WTC11 (cell line): Measurements from ENCODE around the gene FATE1. TPM values are rescaled to one million over a fixed set of nuclear protein-coding genes. Genes with fewer than 3 reads are reported as not detected.

Source experiments
- ATAC-seq: fragments of 200-7000 bp; cut with Tn5 transposase; 2 replicates; pipeline ENCODE4 v1.10.0; 2021; ENCODE audit warnings: mild to moderate bottlenecking, moderate library complexity
- CTCF ChIA-PET: fragments of 300-600 bp; sonication (Branson Sonifier 250); formaldehyde crosslinking; loops from one replicate; lab custom pipeline; 2021; ENCODE audit warnings: antibody characterized with exemption; lab: Charles Lee
- POLR2A ChIA-PET: fragments of 350-600 bp; sonication (Branson Sonifier 250); formaldehyde crosslinking; loops from one replicate; lab custom pipeline; 2021; ENCODE audit warnings: antibody characterized with exemption; lab: Charles Lee
- DNase-seq: peaks from one replicate; pipeline ENCODE4 v3.0.0; 2021; ENCODE audit warnings: low spot score
- H3K27ac Mint-ChIP-seq: 2 replicates; pipeline ENCODE4 v1.8.0; 2021; ENCODE audit warnings: mixed read lengths
- H3K27me3 Mint-ChIP-seq: 2 replicates; pipeline ENCODE4 v1.8.0; 2021; ENCODE audit warnings: low read depth, mild to moderate bottlenecking, moderate library complexity, mixed read lengths
- H3K36me3 Mint-ChIP-seq: 2 replicates; pipeline ENCODE4 v1.8.0; 2021; ENCODE audit warnings: mixed read lengths
- H3K4me1 Mint-ChIP-seq: 2 replicates; pipeline ENCODE4 v1.8.0; 2022; ENCODE audit warnings: mixed read lengths
- H3K4me3 Mint-ChIP-seq: 2 replicates; pipeline ENCODE4 v1.8.0; 2021; ENCODE audit warnings: mild to moderate bottlenecking, moderate library complexity, mixed read lengths
- H3K9me3 Mint-ChIP-seq: 2 replicates; pipeline ENCODE4 v1.8.0; 2021; ENCODE audit warnings: mixed read lengths
- ARID4B ChIP-seq: sonication (generic); formaldehyde crosslinking; IDR thresholded peaks from 2 replicates; pipeline ENCODE4 v1.8.0; 2023; ENCODE audit warnings: missing genetic modification reagents, mild to moderate bottlenecking, borderline replicate concordance
- CBFB ChIP-seq: sonication (generic); formaldehyde crosslinking; IDR thresholded peaks from 2 replicates; pipeline ENCODE4 v1.8.1; 2022; ENCODE audit warnings: mild to moderate bottlenecking, low read depth, missing genetic modification reagents
- CREM ChIP-seq: sonication (generic); formaldehyde crosslinking; IDR thresholded peaks from 2 replicates; pipeline ENCODE4 v1.8.1; 2022; ENCODE audit warnings: mild to moderate bottlenecking, missing genetic modification reagents, moderate library complexity
- E2F1 ChIP-seq: sonication (generic); formaldehyde crosslinking; IDR thresholded peaks from 2 replicates; pipeline ENCODE4 v1.8.0; 2022; ENCODE audit warnings: mild to moderate bottlenecking, missing genetic modification reagents
- EMX1 ChIP-seq: fragments of 250-450 bp; sonication (Bioruptor Pico); IDR thresholded peaks from 2 replicates; pipeline ENCODE4 v1.8.0; 2021; ENCODE audit warnings: mild to moderate bottlenecking
- GABPB1 ChIP-seq: sonication (generic); formaldehyde crosslinking; IDR thresholded peaks from 2 replicates; pipeline ENCODE4 v1.8.1; 2023; ENCODE audit warnings: mild to moderate bottlenecking, missing genetic modification reagents
- GRHL2 ChIP-seq: fragments of 250-450 bp; sonication (Bioruptor Pico); IDR thresholded peaks from 2 replicates; pipeline ENCODE4 v1.8.0; 2022; ENCODE audit warnings: mild to moderate bottlenecking, moderate library complexity; ENCODE audit not compliant: insufficient replicate concordance, severe bottlenecking
- GTF2I ChIP-seq: fragments of 250-450 bp; sonication (Bioruptor Pico); conservative IDR thresholded peaks from 2 replicates; pipeline ENCODE4 v1.4.0; 2021; ENCODE audit warnings: mild to moderate bottlenecking
- IRF1 ChIP-seq: sonication (generic); formaldehyde crosslinking; IDR thresholded peaks from 2 replicates; pipeline ENCODE4 v1.8.0; 2023; ENCODE audit warnings: missing genetic modification reagents
- KAT7 ChIP-seq: sonication (generic); formaldehyde crosslinking; IDR thresholded peaks from 2 replicates; pipeline ENCODE4 v1.8.1; 2023; ENCODE audit warnings: missing genetic modification reagents, mild to moderate bottlenecking, borderline replicate concordance
- MLX ChIP-seq: sonication (generic); formaldehyde crosslinking; IDR thresholded peaks from 2 replicates; pipeline ENCODE4 v1.8.1; 2023; ENCODE audit warnings: mild to moderate bottlenecking, missing genetic modification reagents, moderate library complexity
- NR2C2 ChIP-seq: sonication (generic); formaldehyde crosslinking; IDR thresholded peaks from 2 replicates; pipeline ENCODE4 v1.8.0; 2022; ENCODE audit warnings: mild to moderate bottlenecking, missing genetic modification reagents
- NR3C1 ChIP-seq: sonication (generic); formaldehyde crosslinking; conservative IDR thresholded peaks from 2 replicates; pipeline ENCODE4 v1.8.1; 2023; ENCODE audit warnings: low read depth, mild to moderate bottlenecking, missing genetic modification reagents
- RELA ChIP-seq: sonication (generic); formaldehyde crosslinking; IDR thresholded peaks from 2 replicates; pipeline ENCODE4 v1.8.1; 2022; ENCODE audit warnings: missing genetic modification reagents, mild to moderate bottlenecking, borderline replicate concordance
- RORB ChIP-seq: fragments of 250-450 bp; sonication (Bioruptor Pico); IDR thresholded peaks from 2 replicates; pipeline ENCODE4 v1.9.0; 2021; ENCODE audit warnings: mild to moderate bottlenecking
- SOX15 ChIP-seq: fragments of 250-450 bp; sonication (Bioruptor Pico); IDR thresholded peaks from 2 replicates; pipeline ENCODE4 v1.9.0; 2021; ENCODE audit warnings: mild to moderate bottlenecking
- TEAD1 ChIP-seq: sonication (generic); formaldehyde crosslinking; IDR thresholded peaks from 2 replicates; pipeline ENCODE4 v1.8.0; 2022; ENCODE audit warnings: mild to moderate bottlenecking, missing genetic modification reagents
- TP53 ChIP-seq: sonication (generic); formaldehyde crosslinking; IDR thresholded peaks from 2 replicates; pipeline ENCODE4 v1.8.1; 2023; ENCODE audit warnings: mild to moderate bottlenecking, missing genetic modification reagents
- ZBTB21 ChIP-seq: sonication (generic); formaldehyde crosslinking; IDR thresholded peaks from 2 replicates; pipeline ENCODE4 v1.8.1; 2023; ENCODE audit warnings: mild to moderate bottlenecking, missing genetic modification reagents, borderline replicate concordance
- ZMAT4 ChIP-seq: fragments of 250-450 bp; sonication (Bioruptor Pico); IDR thresholded peaks from 2 replicates; pipeline ENCODE4 v1.9.0; 2021; ENCODE audit warnings: mild to moderate bottlenecking
- ZNF138 ChIP-seq: sonication (generic); formaldehyde crosslinking; conservative IDR thresholded peaks from 2 replicates; pipeline ENCODE4 v1.8.1; 2022; ENCODE audit warnings: mild to moderate bottlenecking, moderate library complexity, missing genetic modification reagents
- ZNF219 ChIP-seq: sonication (generic); formaldehyde crosslinking; IDR thresholded peaks from 2 replicates; pipeline ENCODE4 v1.8.0; 2023; ENCODE audit warnings: missing genetic modification reagents, mild to moderate bottlenecking, borderline replicate concordance
- ZNF232 ChIP-seq: sonication (generic); formaldehyde crosslinking; IDR thresholded peaks from 2 replicates; pipeline ENCODE4 v1.8.0; 2022; ENCODE audit warnings: mild to moderate bottlenecking, missing genetic modification reagents
- ZNF423 ChIP-seq: fragments of 250-450 bp; sonication (Bioruptor Pico); IDR thresholded peaks from 2 replicates; pipeline ENCODE4 v2.1.2; 2022; ENCODE audit warnings: mild to moderate bottlenecking, moderate library complexity
- total RNA-seq: library from RNA; stranded (reverse); gene quantifications from 3 replicates; pipeline ENCODE4 v1.2.3, GENCODE V29; 2021

FATE1 gene
- total RNA-seq, 1 experiment from 2014 or later = not detected

- DNase-seq (no peak), ATAC-seq (no peak)
- Mint-ChIP-seq H3K36me3 (no peaks in the 10 kb centered on the region), H3K27ac (no peak overlapping the region), H3K4me1 (no peaks in the 10 kb centered on the region), H3K4me3 (no peak overlapping the region), H3K27me3 (no peaks in the 10 kb centered on the region), H3K9me3 (no peaks in the 10 kb centered on the region)
- CTCF ChIA-PET = no interaction called here
- POLR2A ChIA-PET = no interaction called here
- no peak for TF ChIP-seq SOX15
- TF ChIP-seq KAT7 = no peak
- no peak for TF ChIP-seq ZNF219 (CRISPR knock-in tag)
- TF ChIP-seq GTF2I = no peak
- TF ChIP-seq TEAD1 = no peak
These were observed 28.2 kb upstream of the FATE1 start for GRCh38 chrX:151687635-151688034.

GRCh38 chrX:151688695-151689094 is 27.1 kb upstream of the FATE1 start:
- DNase-seq (no peak), ATAC-seq (no peak)
- ChIA-PET POLR2A (no interaction called here), CTCF (no interaction called here)
- H3K9me3 Mint-ChIP-seq = no peaks in the 10 kb centered on the region
- H3K36me3 Mint-ChIP-seq = no peaks in the 10 kb centered on the region
- peaks cover 5% of the 10 kb centered on the region for H3K27me3 Mint-ChIP-seq
- no peaks in the 10 kb centered on the region for H3K4me1 Mint-ChIP-seq
- H3K27ac Mint-ChIP-seq = no peak overlapping the region
- H3K4me3 Mint-ChIP-seq = no peak overlapping the region
- TF ChIP-seq CREM (CRISPR knock-in tag) = no peak
- no peak for TF ChIP-seq RORB (CRISPR knock-in tag)
- TF ChIP-seq NR2C2 = no peak
- TF ChIP-seq GABPB1 (CRISPR knock-in tag) = no peak
- TF ChIP-seq IRF1 (CRISPR knock-in tag) = no peak
- TF ChIP-seq ZBTB21 (CRISPR knock-in tag) = no peak
- no peak for TF ChIP-seq ZNF138 (CRISPR knock-in tag)
- no peak for TF ChIP-seq EMX1 (CRISPR knock-in tag)
- no peak for TF ChIP-seq KAT7
- no peak for TF ChIP-seq TP53 (CRISPR knock-in tag)
- no peak for TF ChIP-seq ZMAT4
- no peak for TF ChIP-seq ZNF232 (CRISPR knock-in tag)

- Mint-ChIP-seq H3K4me3 (no peak overlapping the region), H3K27ac (no peak overlapping the region), H3K36me3 (no peaks in the 10 kb centered on the region), H3K4me1 (peaks cover 14% of the 10 kb centered on the region), H3K27me3 (peaks cover 13% of the 10 kb centered on the region), H3K9me3 (no peaks in the 10 kb centered on the region)
- DNase-seq (no peak), ATAC-seq (no peak)
- ChIA-PET CTCF (no interaction called here), POLR2A (no interaction called here)
- TF ChIP-seq ZMAT4 (no peak), ZNF423 (no peak), IRF1 (CRISPR knock-in tag) (no peak), MLX (CRISPR knock-in tag) (no peak), CBFB (no peak), ARID4B (CRISPR knock-in tag) (no peak), GRHL2 (CRISPR knock-in tag) (no peak), E2F1 (CRISPR knock-in tag) (no peak), RELA (CRISPR knock-in tag) (no peak), NR3C1 (CRISPR knock-in tag) (no peak), EMX1 (CRISPR knock-in tag) (no peak)
These were observed 23.0 kb upstream of the FATE1 start for GRCh38 chrX:151692825-151693224.
